B cell (primary cell): ENCODE results near the gene PRDM10. TPM values are rescaled to one million over a fixed set of nuclear protein-coding genes. Genes with fewer than 3 reads are reported as not detected.

Experiments
- ATAC-seq: fragments of 200-7000 bp; cut with Tn5 transposase; one replicate; pipeline ENCODE4 v1.10.0; 2021; ENCODE audit warnings: low read depth, mild to moderate bottlenecking, moderate number of reproducible peaks, moderate library complexity
- CTCF ChIA-PET: fragments of 350-600 bp; sonication (Branson Sonifier 250); formaldehyde crosslinking; loops from one replicate; lab custom pipeline; 2021; ENCODE audit warnings: antibody characterized with exemption, inconsistent platforms; lab: Charles Lee
- POLR2A ChIA-PET: fragments of 350-600 bp; sonication (Branson Sonifier 250); formaldehyde crosslinking; loops from one replicate; lab custom pipeline; 2021; ENCODE audit warnings: antibody characterized with exemption; lab: Charles Lee
- DNase-seq: peaks from one replicate; pipeline ENCODE4 v3.0.0; 2013
- H2AFZ ChIP-seq: 2 replicates; pipeline ENCODE4 v1.6.1; 2012; ENCODE audit warnings: mild to moderate bottlenecking, low read depth, low read length; ENCODE audit not compliant: insufficient read depth, poor library complexity, severe bottlenecking
- H3K27ac ChIP-seq, 2 donors: 1 replicate in 1 of 2; 2 replicates in 1 of 2; pipeline ENCODE4 v1.5.1; 2012 to 2013; ENCODE audit warnings: low read length in 2 of 2, mild to moderate bottlenecking in 2 of 2, moderate library complexity in 1 of 2
- H3K27me3 ChIP-seq, 4 experiments: fragments of 200-600 bp in 1 of 4; sonication (generic) in 1 of 4; replicated peaks in 1 of 4; 1 replicate in 2 of 4; 2 replicates in 2 of 4; pipeline versions ENCODE4 v1.6.1 to v1.7.0; 2013 to 2016; ENCODE audit warnings: low read length in 3 of 4, mild to moderate bottlenecking in 2 of 4, mixed read lengths in 1 of 4, moderate library complexity in 1 of 4; ENCODE audit not compliant: insufficient read depth in 4 of 4, control insufficient read depth in 3 of 4; ENCODE audit errors: control extremely low read depth in 1 of 4
- H3K36me3 ChIP-seq, 2 experiments: replicated peaks in 1 of 2; 1 replicate in 1 of 2; 2 replicates in 1 of 2; pipeline versions ENCODE4 v1.6.1 to v1.7.1; 2013; ENCODE audit warnings: low read length in 1 of 2; ENCODE audit not compliant: insufficient read depth in 2 of 2, control insufficient read depth in 1 of 2; ENCODE audit errors: control extremely low read depth in 1 of 2, extremely low read depth in 1 of 2
- H3K4me1 ChIP-seq, 2 donors: fragments of 200-600 bp in 1 of 2; sonication (generic) in 1 of 2; 1 replicate in 1 of 2; 2 replicates in 1 of 2; pipeline versions ENCODE4 v1.5.1 to v1.6.1; 2013 to 2017; ENCODE audit warnings: low read length in 2 of 2; ENCODE audit not compliant: control insufficient read depth in 2 of 2, insufficient read depth in 2 of 2
- H3K4me2 ChIP-seq: replicated peaks from 2 replicates; pipeline ENCODE3; 2012; ENCODE audit warnings: mild to moderate bottlenecking, low read depth, low read length; ENCODE audit not compliant: poor library complexity, severe bottlenecking
- H3K4me3 ChIP-seq, 5 experiments: fragments of 200-600 bp in 1 of 5; sonication (generic) in 1 of 5; 1 replicate in 3 of 5; 2 replicates in 2 of 5; pipeline versions ENCODE4 v1.5.1 to v1.7.0; 2011 to 2016; ENCODE audit warnings: low read length in 4 of 5, mild to moderate bottlenecking in 4 of 5, low read depth in 2 of 5, control low read depth in 1 of 5, moderate library complexity in 1 of 5; ENCODE audit not compliant: insufficient read depth in 1 of 5; ENCODE audit errors: control extremely low read depth in 1 of 5, extremely low read depth in 1 of 5
- H3K79me2 ChIP-seq: fragments of 200-600 bp; sonication (generic); one replicate; pipeline ENCODE4 v1.6.0; 2016; ENCODE audit warnings: low read length; ENCODE audit not compliant: control insufficient read depth, insufficient read depth
- H3K9ac ChIP-seq: fragments of 200-600 bp; sonication (generic); 2 replicates; pipeline ENCODE4 v1.6.1; 2017; ENCODE audit warnings: mild to moderate bottlenecking, low read length, moderate library complexity
- H3K9me3 ChIP-seq, 3 donors: one replicate each; pipeline versions ENCODE4 v1.6.1 to v1.7.1; 2013; ENCODE audit warnings: low read length in 2 of 3; ENCODE audit not compliant: control insufficient read depth in 2 of 3, insufficient read depth in 1 of 3; ENCODE audit errors: control extremely low read depth in 1 of 3
- H4K20me1 ChIP-seq: 2 replicates; pipeline ENCODE4 v1.6.0; 2012; ENCODE audit warnings: mild to moderate bottlenecking, low read length; ENCODE audit not compliant: insufficient read depth, control insufficient read depth, poor library complexity, severe bottlenecking
- H3K27ac Mint-ChIP-seq: one replicate; pipeline ENCODE4 v1.8.0; 2021; ENCODE audit warnings: mixed read lengths
- H3K27me3 Mint-ChIP-seq: one replicate; pipeline ENCODE4 v1.8.0; 2021; ENCODE audit warnings: mixed read lengths
- H3K4me1 Mint-ChIP-seq: one replicate; pipeline ENCODE4 v1.8.0; 2021; ENCODE audit warnings: mixed read lengths
- H3K4me3 Mint-ChIP-seq: one replicate; pipeline ENCODE4 v1.8.0; 2021; ENCODE audit warnings: mixed read lengths
- H3K9me3 Mint-ChIP-seq: one replicate; pipeline ENCODE4 v1.8.0; 2022; ENCODE audit warnings: mixed read lengths; ENCODE audit not compliant: insufficient read depth
- CTCF ChIP-seq: fragments of 200-600 bp; IDR thresholded peaks from one replicate; pipeline ENCODE4 v1.8.0; 2022; ENCODE audit warnings: antibody characterized with exemption, mild to moderate bottlenecking
- EZH2 ChIP-seq: IDR thresholded peaks from 2 replicates; pipeline ENCODE4 v1.6.1; 2012; ENCODE audit warnings: borderline replicate concordance, low read depth, mild to moderate bottlenecking, moderate library complexity, low read length; ENCODE audit not compliant: insufficient read depth, poor library complexity, severe bottlenecking
- WGBS: methylation state at CpG from one replicate; pipeline ENCODE4 v1.1.5; 2013; ENCODE audit warnings: missing lambda C conversion rate; ENCODE audit not compliant: insufficient coverage; 5-methylcytosine and 5-hydroxymethylcytosine counted together
- intact Hi-C: fragments of 100-400 bp; cut with micrococcal nuclease; formaldehyde crosslinking; loops from one replicate; pipeline ENCODE4 v1.10.0; 2022
- polyA plus RNA-seq: library from polyadenylated mRNA; depleted of rRNA; stranded (reverse); fragments of >200 nt; gene quantifications from 2 replicates; pipeline ENCODE4 v1.2.3, GENCODE V29; 2012
- total RNA-seq, 2 donors: library from RNA; stranded (reverse); fragments of 120-200 nt in 1 of 2; gene quantifications; 1 replicate in 1 of 2; 2 replicates in 1 of 2; pipeline versions ENCODE4 v1.2.3 to v1.2.4, GENCODE V29; 2013 to 2022

The PRDM10 gene
- total and polyA plus RNA-seq, 2 donors (not counting 1 experiment from before 2014, with no cell fraction given) = 4.5 to 17.5 TPM

- Histone ChIP-seq H3K27me3 (peaks cover 0 to 25% (median 2%) of the 10 kb centered on the region in 4 experiments), H3K36me3 (no peaks in the 10 kb centered on the region), H3K79me2 (peaks cover 42% of the 10 kb centered on the region), H3K9ac (no peak overlapping the region), H3K9me3 (no peaks in the 10 kb centered on the region), H4K20me1 (peaks cover 25% of the 10 kb centered on the region), H2AFZ (no peak overlapping the region), H3K27ac (no peak overlapping the region), H3K4me1 (peaks cover 0 to under 1% of the 10 kb centered on the region in 2 donors), H3K4me3 (no peak overlapping the region), H3K4me2 (no peak overlapping the region)
- H3K27ac Mint-ChIP-seq = no peak overlapping the region
- no peak for TF ChIP-seq CTCF
- WGBS = 96% methylated on average over 7 of the region's 7 CpGs
- H3K4me3 Mint-ChIP-seq = no peak overlapping the region
- DNase-seq (no peak), ATAC-seq (no peak)
- H3K9me3 Mint-ChIP-seq = no peaks in the 10 kb centered on the region
- intact Hi-C loops = no loop called here
- H3K4me1 Mint-ChIP-seq = peaks cover 3% of the 10 kb centered on the region
- CTCF ChIA-PET = no interaction called here
- H3K27me3 Mint-ChIP-seq = peaks cover 15% of the 10 kb centered on the region
- POLR2A ChIA-PET = no interaction called here
Observed at GRCh38 chr11:129979046-129979605, 23.5 kb downstream of the PRDM10 start.

- peaks cover 0 to 25% (median 2%) of the 10 kb centered on the region in 4 experiments for H3K27me3 ChIP-seq
- H3K27ac Mint-ChIP-seq = no peak overlapping the region
- ATAC-seq (no peak), DNase-seq (no peak)
- H3K27me3 Mint-ChIP-seq = peaks cover 17% of the 10 kb centered on the region
- peaks cover 8% of the 10 kb centered on the region for H3K4me1 Mint-ChIP-seq
- H3K4me3 Mint-ChIP-seq = no peak overlapping the region
- whole genome bisulfite sequencing = 96% methylated on average over 6 of the region's 6 CpGs
- no peak for TF ChIP-seq CTCF
- no peak for TF ChIP-seq EZH2
- no peaks in the 10 kb centered on the region for H3K9me3 ChIP-seq
- H4K20me1 ChIP-seq = peaks cover 25% of the 10 kb centered on the region
- POLR2A ChIA-PET = no interaction called here
- CTCF ChIA-PET = no interaction called here
- H3K4me2 ChIP-seq = no peak overlapping the region
- no peak overlapping the region for H2AFZ ChIP-seq
- no peaks in the 10 kb centered on the region for H3K36me3 ChIP-seq
- H3K4me1 ChIP-seq = peaks cover 4 to 7% of the 10 kb centered on the region in 2 donors
- no peak overlapping the region for H3K4me3 ChIP-seq
- H3K9ac ChIP-seq = no peak overlapping the region
- no peak overlapping the region for H3K27ac ChIP-seq
- peaks cover 36% of the 10 kb centered on the region for H3K79me2 ChIP-seq
- no peaks in the 10 kb centered on the region for H3K9me3 Mint-ChIP-seq
- intact Hi-C loops = no loop called here
Observed at GRCh38 chr11:129978447-129978846, 24.2 kb downstream of the PRDM10 start.
